ENCODE data around the gene ZBTB32. TPM values are rescaled to one million over a fixed set of nuclear protein-coding genes. Genes with fewer than 3 reads are reported as not detected.

Gene ZBTB32
- total RNA-seq, 1 donor = 0.42 TPM

- Histone ChIP-seq H3K27me3 (ENCODE audit: insufficient read depth, low read length) (no peaks in the 10 kb centered on the region), H3K9me3 (ENCODE audit: low read depth, low read length) (no peaks in the 10 kb centered on the region), H3K4me1 (ENCODE audit: insufficient read depth, low read length) (peaks cover 53% of the 10 kb centered on the region), H3K4me3 (ENCODE audit: low read length) (no peak overlapping the region)
Observed at GRCh38 chr19:35712567-35713505, 8.5 kb downstream of the ZBTB32 start.

GRCh38 chr19:35713506-35713850 is 9.1 kb downstream of the ZBTB32 start:
- no peak overlapping the region for H3K4me3 ChIP-seq (ENCODE audit: low read length)
- no peaks in the 10 kb centered on the region for H3K9me3 ChIP-seq (ENCODE audit: low read depth, low read length)
- H3K4me1 ChIP-seq (ENCODE audit: insufficient read depth, low read length) = peaks cover 54% of the 10 kb centered on the region
- no peaks in the 10 kb centered on the region for H3K27me3 ChIP-seq (ENCODE audit: insufficient read depth, low read length)

GRCh38 chr19:35713904-35714495 is 9.6 kb downstream of the ZBTB32 start:
- no peak overlapping the region for H3K4me3 ChIP-seq (ENCODE audit: low read length)
- peaks cover 59% of the 10 kb centered on the region for H3K4me1 ChIP-seq (ENCODE audit: insufficient read depth, low read length)
- H3K9me3 ChIP-seq (ENCODE audit: low read depth, low read length) = no peaks in the 10 kb centered on the region
- no peaks in the 10 kb centered on the region for H3K27me3 ChIP-seq (ENCODE audit: insufficient read depth, low read length)

GRCh38 chr19:35714601-35715354 is 10.4 kb downstream of the ZBTB32 start:
- Histone ChIP-seq H3K27me3 (ENCODE audit: insufficient read depth, low read length) (no peaks in the 10 kb centered on the region), H3K4me1 (ENCODE audit: insufficient read depth, low read length) (peaks cover 67% of the 10 kb centered on the region), H3K4me3 (ENCODE audit: low read length) (no peak overlapping the region), H3K9me3 (ENCODE audit: low read depth, low read length) (no peaks in the 10 kb centered on the region)

- Histone ChIP-seq H3K4me1 (ENCODE audit: insufficient read depth, low read length) (peaks cover 70% of the 10 kb centered on the region), H3K4me3 (ENCODE audit: low read length) (no peak overlapping the region), H3K27me3 (ENCODE audit: insufficient read depth, low read length) (no peaks in the 10 kb centered on the region), H3K9me3 (ENCODE audit: low read depth, low read length) (no peaks in the 10 kb centered on the region)
Observed at GRCh38 chr19:35715355-35715809, 11.0 kb downstream of the ZBTB32 start.

- Histone ChIP-seq H3K4me3 (ENCODE audit: low read length) (peak overlapping the region; percentile 63), H3K9me3 (ENCODE audit: low read depth, low read length) (no peaks in the 10 kb centered on the region), H3K4me1 (ENCODE audit: insufficient read depth, low read length) (peaks cover 65% of the 10 kb centered on the region), H3K27me3 (ENCODE audit: insufficient read depth, low read length) (no peaks in the 10 kb centered on the region)
Observed at GRCh38 chr19:35715981-35716800, 11.8 kb downstream of the ZBTB32 start.

- Histone ChIP-seq H3K4me3 (ENCODE audit: low read length) (peak overlapping the region; percentile 63), H3K27me3 (ENCODE audit: insufficient read depth, low read length) (no peaks in the 10 kb centered on the region), H3K4me1 (ENCODE audit: insufficient read depth, low read length) (peaks cover 60% of the 10 kb centered on the region)
Observed at GRCh38 chr19:35716801-35717664, 12.7 kb downstream of the ZBTB32 start.

GRCh38 chr19:35717665-35718344 is 13.4 kb downstream of the ZBTB32 start, which contains the start of gene KMT2B:
TSS of gene KMT2B (plus strand) at chr19:35718003. CDS start at chr19:35718019, 16 bp downstream.
- peaks cover 53% of the 10 kb centered on the region for H3K4me1 ChIP-seq (ENCODE audit: insufficient read depth, low read length)
- peak within 1 kb of the TSS; percentile 63 for H3K4me3 ChIP-seq (ENCODE audit: low read length)

More at GRCh38 chr19:35716801-35717664, 12.7 kb downstream of the ZBTB32 start:
- H3K9me3 ChIP-seq (ENCODE audit: low read depth, low read length) = no peaks in the 10 kb centered on the region

GRCh38 chr19:35718345-35719041 is 14.1 kb downstream of the ZBTB32 start:
- Histone ChIP-seq H3K4me1 (ENCODE audit: insufficient read depth, low read length) (peaks cover 46% of the 10 kb centered on the region), H3K4me3 (ENCODE audit: low read length) (peak overlapping the region; percentile 50), H3K9me3 (ENCODE audit: low read depth, low read length) (no peaks in the 10 kb centered on the region), H3K27me3 (ENCODE audit: insufficient read depth, low read length) (no peaks in the 10 kb centered on the region)

More at GRCh38 chr19:35717665-35718344, 13.4 kb downstream of the ZBTB32 start, which contains the start of gene KMT2B:
- Histone ChIP-seq H3K27me3 (ENCODE audit: insufficient read depth, low read length) (no peaks in the 10 kb centered on the region), H3K9me3 (ENCODE audit: low read depth, low read length) (no peaks in the 10 kb centered on the region)

GRCh38 chr19:35719402-35720162 is 15.2 kb downstream of the ZBTB32 start:
- Histone ChIP-seq H3K4me3 (ENCODE audit: low read length) (no peak overlapping the region), H3K27me3 (ENCODE audit: insufficient read depth, low read length) (no peaks in the 10 kb centered on the region), H3K4me1 (ENCODE audit: insufficient read depth, low read length) (peaks cover 38% of the 10 kb centered on the region), H3K9me3 (ENCODE audit: low read depth, low read length) (no peaks in the 10 kb centered on the region)

- Histone ChIP-seq H3K27me3 (ENCODE audit: insufficient read depth, low read length) (no peaks in the 10 kb centered on the region), H3K4me1 (ENCODE audit: insufficient read depth, low read length) (peaks cover 32% of the 10 kb centered on the region), H3K4me3 (ENCODE audit: low read length) (no peak overlapping the region), H3K9me3 (ENCODE audit: low read depth, low read length) (no peaks in the 10 kb centered on the region)
Observed at GRCh38 chr19:35720163-35720524, 15.8 kb downstream of the ZBTB32 start.

GRCh38 chr19:35720648-35721047 is 16.3 kb downstream of the ZBTB32 start:
- H3K4me3 ChIP-seq (ENCODE audit: low read length) = no peak overlapping the region
- peaks cover 27% of the 10 kb centered on the region for H3K4me1 ChIP-seq (ENCODE audit: insufficient read depth, low read length)
- H3K9me3 ChIP-seq (ENCODE audit: low read depth, low read length) = no peaks in the 10 kb centered on the region
- no peaks in the 10 kb centered on the region for H3K27me3 ChIP-seq (ENCODE audit: insufficient read depth, low read length)
